ENCODE results near the gene ST8SIA5. TPM values are rescaled to one million over a fixed set of nuclear protein-coding genes. Genes with fewer than 3 reads are reported as not detected.

ST8SIA5 gene
- total RNA-seq, 1 donor, result under 0.01 TPM

GRCh38 chr18:46715062-46715461 lies 41.8 kb downstream of the ST8SIA5 start:
- no peak for DNase-seq (ENCODE audit: low read depth in 2 of 3, low spot score in 2 of 3)

GRCh38 chr18:46712406-46712805 lies 44.4 kb downstream of the ST8SIA5 start:
- DNase-seq (ENCODE audit: low read depth in 2 of 3, low spot score in 2 of 3), result no peak

GRCh38 chr18:46711444-46711863 lies 45.4 kb downstream of the ST8SIA5 start:
- peak in 2 of 3 donors; percentile 56 to 69 for DNase-seq (ENCODE audit: low read depth in 2 of 3, low spot score in 2 of 3)

GRCh38 chr18:46706968-46707367 lies 49.9 kb downstream of the ST8SIA5 start:
- DNase-seq (ENCODE audit: low read depth in 2 of 3, low spot score in 2 of 3), result no peak

GRCh38 chr18:46705521-46705920 lies 51.3 kb downstream of the ST8SIA5 start:
- no peak for DNase-seq (ENCODE audit: low read depth in 2 of 3, low spot score in 2 of 3)

GRCh38 chr18:46704816-46705215 lies 52.0 kb downstream of the ST8SIA5 start:
- DNase-seq (ENCODE audit: low read depth in 2 of 3, low spot score in 2 of 3), result no peak

- no peak for DNase-seq (ENCODE audit: low read depth in 2 of 3, low spot score in 2 of 3)
Measured at GRCh38 chr18:46704189-46704588, 52.7 kb downstream of the ST8SIA5 start.

- DNase-seq (ENCODE audit: low read depth in 2 of 3, low spot score in 2 of 3), result no peak
Measured at GRCh38 chr18:46702471-46702870, 54.4 kb downstream of the ST8SIA5 start.

DNA sequence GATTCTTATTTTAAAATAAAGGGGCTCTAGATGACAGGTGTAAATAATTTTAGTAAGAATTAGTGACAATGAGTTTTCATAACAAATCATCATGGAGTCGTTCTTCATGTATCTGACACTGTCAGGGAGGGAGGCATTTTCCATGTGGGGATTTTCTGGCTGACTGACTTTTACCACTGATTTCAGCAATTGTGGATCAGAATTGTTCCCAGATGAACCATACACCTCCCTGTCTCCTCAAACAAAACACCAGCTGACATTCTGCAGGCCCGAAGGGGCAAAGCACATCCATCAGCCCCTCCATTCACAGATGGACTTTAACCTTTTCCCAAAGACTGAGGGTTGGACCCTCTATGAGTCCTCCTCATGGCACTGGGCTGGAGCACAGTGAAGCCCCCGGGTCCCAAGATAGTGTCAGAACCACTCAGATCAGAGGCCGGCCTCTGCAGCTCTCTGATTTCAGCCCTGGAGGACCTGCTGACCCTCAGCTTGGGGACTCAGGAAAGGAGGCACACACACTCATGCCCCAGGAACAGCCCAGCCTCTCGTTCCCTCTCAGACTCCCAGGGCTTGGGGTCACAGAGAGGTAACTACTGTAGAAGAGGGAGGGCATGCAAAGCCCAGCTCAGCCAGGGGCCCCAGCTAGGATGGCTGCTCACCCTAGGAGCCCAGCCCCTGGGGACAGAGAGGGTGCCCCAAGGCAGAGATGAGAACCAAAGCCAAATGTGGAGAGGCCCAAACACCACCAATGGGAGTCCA lies 56.6 kb downstream of the ST8SIA5 start:
- no peak for DNase-seq (ENCODE audit: low read depth in 2 of 3, low spot score in 2 of 3)

DNA sequence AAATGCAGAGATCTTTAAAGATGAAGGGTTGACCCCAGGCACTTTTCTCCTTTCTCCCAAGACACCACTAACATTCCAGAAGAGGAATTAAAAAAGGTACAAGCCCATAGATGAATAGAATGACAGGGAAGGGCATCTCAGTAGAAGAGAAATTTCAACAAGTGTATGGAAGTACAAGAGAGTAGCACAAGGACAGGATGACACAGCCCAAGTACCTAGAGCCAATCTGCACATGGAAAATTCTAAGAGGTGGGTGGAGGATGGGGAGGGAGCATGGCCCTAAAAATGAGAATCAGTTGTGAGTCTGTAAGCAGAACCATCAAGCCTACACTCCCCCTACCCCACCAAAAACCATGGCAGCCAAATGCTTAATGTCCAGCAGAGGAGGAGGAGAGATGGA lies 60.2 kb downstream of the ST8SIA5 start:
- no peak for DNase-seq (ENCODE audit: low read depth in 2 of 3, low spot score in 2 of 3)

- DNase-seq (ENCODE audit: low read depth in 2 of 3, low spot score in 2 of 3), result no peak
Measured at GRCh38 chr18:46696268-46696667, 60.6 kb downstream of the ST8SIA5 start.

- no peak for DNase-seq (ENCODE audit: low read depth in 2 of 3, low spot score in 2 of 3)
Measured at GRCh38 chr18:46693996-46694395, 62.9 kb downstream of the ST8SIA5 start.

- DNase-seq (ENCODE audit: low read depth in 2 of 3, low spot score in 2 of 3), result no peak
Measured at GRCh38 chr18:46688853-46689525, 67.9 kb downstream of the ST8SIA5 start.

GRCh38 chr18:46686186-46686585 lies 70.7 kb downstream of the ST8SIA5 start:
- DNase-seq (ENCODE audit: low read depth in 2 of 3, low spot score in 2 of 3), result no peak

DNA sequence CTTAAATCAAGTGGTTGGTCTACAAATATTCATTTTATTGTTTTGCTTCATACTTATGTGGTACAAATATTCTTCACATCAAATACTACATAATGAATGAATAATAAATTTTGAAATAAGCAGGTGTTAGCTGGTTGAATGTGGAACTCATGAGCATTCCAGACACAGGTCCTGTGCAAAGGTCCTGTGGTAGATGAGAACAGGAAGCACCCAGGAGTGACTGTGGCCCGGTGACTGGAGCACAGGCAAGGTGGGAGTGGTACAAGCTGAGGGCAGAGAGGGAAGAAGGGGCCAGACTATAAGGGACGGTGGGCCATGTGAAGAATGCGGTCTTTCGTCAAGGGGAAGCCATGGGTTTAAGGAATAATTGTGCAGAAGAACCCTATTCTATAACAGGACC lies 73.6 kb downstream of the ST8SIA5 start:
- no peak for DNase-seq (ENCODE audit: low read depth in 2 of 3, low spot score in 2 of 3)

DNA sequence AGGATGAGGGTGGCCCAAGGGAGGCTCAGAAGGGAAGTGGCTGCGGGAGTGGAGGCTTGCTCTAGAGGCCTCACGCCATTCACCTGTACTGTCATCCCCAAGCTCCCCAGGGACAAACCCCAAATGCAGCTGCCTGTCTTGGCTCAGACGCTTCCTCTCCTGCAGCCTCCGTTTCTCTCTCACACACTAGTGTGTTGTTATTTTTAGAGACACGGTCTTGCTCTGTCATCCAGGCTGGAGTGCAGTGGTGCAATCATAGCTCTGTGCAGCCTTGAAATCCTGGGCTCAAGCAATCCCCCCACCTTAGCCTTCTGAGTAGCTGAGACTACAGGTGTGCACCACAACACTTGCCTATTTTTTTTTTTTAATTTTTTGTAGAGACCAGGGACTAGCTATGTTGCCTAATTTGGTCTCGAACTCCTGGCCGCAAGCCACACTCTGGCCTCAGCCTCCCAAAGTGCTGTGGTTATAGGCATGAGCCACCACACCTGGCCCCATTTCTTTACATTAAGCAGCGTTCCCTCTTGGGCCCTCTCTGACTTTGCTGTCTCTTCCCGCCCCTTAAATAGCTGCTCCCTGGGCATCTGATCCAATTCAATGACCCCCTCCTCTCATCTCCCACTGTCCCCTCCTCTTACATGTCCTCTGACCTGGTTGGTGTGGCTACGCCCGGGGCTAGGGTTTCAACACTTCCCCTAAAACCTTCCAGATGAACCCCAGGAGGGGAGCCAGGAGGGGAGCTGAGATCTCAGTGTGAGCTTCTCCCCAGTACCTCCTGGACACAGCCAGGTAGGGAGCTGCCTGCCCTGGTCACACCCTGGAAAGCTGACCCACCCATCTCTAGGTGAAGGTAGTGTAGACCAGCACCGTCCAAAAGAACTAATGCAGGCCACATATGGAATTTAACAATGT lies 75.8 kb downstream of the ST8SIA5 start:
- DNase-seq (ENCODE audit: low read depth in 2 of 3, low spot score in 2 of 3), result no peak

- DNase-seq (ENCODE audit: low read depth in 2 of 3, low spot score in 2 of 3), result no peak
Measured at GRCh38 chr18:46679846-46680598, 76.8 kb downstream of the ST8SIA5 start.

- peak in 1 of 3 donors; percentile 10 for DNase-seq (ENCODE audit: low read depth in 2 of 3, low spot score in 2 of 3)
Measured at GRCh38 chr18:46678785-46679399, 78.0 kb downstream of the ST8SIA5 start.

DNA sequence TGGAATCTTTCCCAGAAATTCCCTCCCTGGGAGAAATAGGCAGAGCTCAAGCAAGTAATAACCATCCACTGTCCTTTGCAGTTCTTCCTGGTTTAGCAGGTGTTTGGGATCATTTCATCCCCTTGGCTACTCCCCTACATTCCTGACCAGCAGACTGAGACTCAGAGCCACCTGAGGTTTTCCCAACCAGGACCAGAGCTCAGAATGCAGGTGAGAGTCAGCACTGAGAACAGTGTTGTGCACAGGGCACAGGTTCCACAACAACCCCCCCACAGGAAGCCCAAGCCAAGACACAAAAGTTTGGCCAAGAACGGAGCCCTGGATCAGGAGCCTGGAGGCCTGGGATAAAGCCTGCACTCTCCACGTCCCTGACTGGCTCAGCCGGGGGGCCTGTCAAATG lies 78.8 kb downstream of the ST8SIA5 start:
- DNase-seq (ENCODE audit: low read depth in 2 of 3, low spot score in 2 of 3), result no peak

- no peak for DNase-seq (ENCODE audit: low read depth in 2 of 3, low spot score in 2 of 3)
Measured at GRCh38 chr18:46677611-46678010, 79.2 kb downstream of the ST8SIA5 start.

Measured in hematopoietic multipotent progenitor cell (in vitro differentiated cells).